Measurements from ENCODE around the gene FAM120A. TPM values are rescaled to one million over a fixed set of nuclear protein-coding genes. Genes with fewer than 3 reads are reported as not detected.

The FAM120A gene
- total RNA-seq, 1 donor from 2014 or later, result 107 TPM

DNA sequence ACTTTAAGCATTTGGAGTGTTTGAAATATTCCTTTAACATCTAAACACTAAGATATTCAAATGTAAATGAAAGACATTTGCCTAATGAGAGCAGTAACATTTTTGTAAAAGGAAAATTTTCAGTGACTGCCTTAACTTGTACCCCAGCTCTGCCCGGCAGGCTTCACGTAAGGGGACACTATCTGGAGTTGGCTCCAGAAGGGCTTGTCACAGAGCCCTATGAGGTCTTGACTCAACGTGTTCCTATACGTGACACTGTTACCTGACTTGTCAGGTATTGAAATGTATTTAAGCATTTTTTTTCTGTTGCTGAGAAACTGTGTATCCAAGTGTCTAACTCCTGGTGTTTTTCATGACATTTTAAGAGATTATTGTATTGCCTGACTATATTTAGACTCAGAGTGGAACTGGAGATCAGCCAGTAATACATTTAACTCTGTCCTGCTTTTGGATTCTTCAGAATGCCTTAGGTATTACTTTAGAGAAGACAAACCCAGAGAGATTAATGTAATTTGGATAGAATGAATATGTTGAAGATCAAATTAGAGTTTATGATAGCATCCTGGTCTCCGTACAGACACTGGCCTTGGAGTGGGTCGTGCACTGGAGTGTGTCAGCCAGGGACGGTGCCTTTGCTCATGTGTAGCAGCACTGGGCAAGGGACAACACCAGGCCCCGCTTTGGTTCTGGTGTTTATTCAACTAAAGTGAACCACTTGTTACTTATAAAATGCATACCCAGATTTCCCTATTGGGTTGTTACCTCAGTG is 90.3 kb downstream of the FAM120A start:
- H3K4me1 Mint-ChIP-seq, result no peaks in the 10 kb centered on the region
- H3K36me3 Mint-ChIP-seq (ENCODE audit: low read depth), result peaks cover 75% of the 10 kb centered on the region
- H3K4me3 Mint-ChIP-seq, result no peak overlapping the region
- H3K9me3 Mint-ChIP-seq, result no peaks in the 10 kb centered on the region
- no peaks in the 10 kb centered on the region for H3K27me3 Mint-ChIP-seq
- intact Hi-C loops (cut with micrococcal nuclease), result no loop called here
- TF ChIP-seq, protein P1, sequence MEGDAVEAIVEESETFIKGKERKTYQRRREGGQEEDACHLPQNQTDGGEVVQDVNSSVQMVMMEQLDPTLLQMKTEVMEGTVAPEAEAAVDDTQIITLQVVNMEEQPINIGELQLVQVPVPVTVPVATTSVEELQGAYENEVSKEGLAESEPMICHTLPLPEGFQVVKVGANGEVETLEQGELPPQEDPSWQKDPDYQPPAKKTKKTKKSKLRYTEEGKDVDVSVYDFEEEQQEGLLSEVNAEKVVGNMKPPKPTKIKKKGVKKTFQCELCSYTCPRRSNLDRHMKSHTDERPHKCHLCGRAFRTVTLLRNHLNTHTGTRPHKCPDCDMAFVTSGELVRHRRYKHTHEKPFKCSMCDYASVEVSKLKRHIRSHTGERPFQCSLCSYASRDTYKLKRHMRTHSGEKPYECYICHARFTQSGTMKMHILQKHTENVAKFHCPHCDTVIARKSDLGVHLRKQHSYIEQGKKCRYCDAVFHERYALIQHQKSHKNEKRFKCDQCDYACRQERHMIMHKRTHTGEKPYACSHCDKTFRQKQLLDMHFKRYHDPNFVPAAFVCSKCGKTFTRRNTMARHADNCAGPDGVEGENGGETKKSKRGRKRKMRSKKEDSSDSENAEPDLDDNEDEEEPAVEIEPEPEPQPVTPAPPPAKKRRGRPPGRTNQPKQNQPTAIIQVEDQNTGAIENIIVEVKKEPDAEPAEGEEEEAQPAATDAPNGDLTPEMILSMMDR (IDR thresholded peaks at IDR 0.05), result no peak
- ChIA-PET CTCF (no interaction called here), POLR2A (no interaction called here)
- ATAC-seq (ENCODE audit: low read depth) (no peak), DNase-seq (no peak)
- no peak overlapping the region for H3K27ac Mint-ChIP-seq

DNA sequence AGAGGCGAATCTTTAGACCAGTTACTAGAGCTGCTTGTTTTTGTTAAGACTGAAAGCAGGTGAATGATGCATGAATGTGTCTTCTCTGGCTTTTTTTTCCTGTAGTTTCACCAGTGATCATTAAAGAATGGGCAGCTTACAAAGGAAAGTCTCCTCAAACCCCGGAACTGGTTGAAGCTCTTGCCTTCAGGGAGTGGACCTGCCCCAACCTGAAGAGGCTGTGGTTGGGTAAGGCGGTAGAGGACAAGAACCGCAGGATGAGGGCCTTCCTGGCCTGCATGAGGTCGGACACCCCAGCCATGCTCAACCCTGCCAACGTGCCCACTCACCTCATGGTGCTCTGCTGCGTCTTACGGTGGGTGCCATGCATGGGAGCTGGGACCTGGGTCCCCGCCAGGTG is 91.6 kb downstream of the FAM120A start:
- intact Hi-C loops (cut with micrococcal nuclease), result no loop called here
- no peaks in the 10 kb centered on the region for H3K9me3 Mint-ChIP-seq
- H3K4me3 Mint-ChIP-seq, result no peak overlapping the region
- TF ChIP-seq, protein P1 (IDR thresholded peaks at IDR 0.05), result no peak
- DNase-seq (no peak), ATAC-seq (ENCODE audit: low read depth) (no peak)
- H3K27ac Mint-ChIP-seq, result no peak overlapping the region
- no peaks in the 10 kb centered on the region for H3K4me1 Mint-ChIP-seq
- no peaks in the 10 kb centered on the region for H3K27me3 Mint-ChIP-seq
- POLR2A ChIA-PET, result no interaction called here
- H3K36me3 Mint-ChIP-seq (ENCODE audit: low read depth), result peaks cover 75% of the 10 kb centered on the region
- CTCF ChIA-PET, result no interaction called here

DNA sequence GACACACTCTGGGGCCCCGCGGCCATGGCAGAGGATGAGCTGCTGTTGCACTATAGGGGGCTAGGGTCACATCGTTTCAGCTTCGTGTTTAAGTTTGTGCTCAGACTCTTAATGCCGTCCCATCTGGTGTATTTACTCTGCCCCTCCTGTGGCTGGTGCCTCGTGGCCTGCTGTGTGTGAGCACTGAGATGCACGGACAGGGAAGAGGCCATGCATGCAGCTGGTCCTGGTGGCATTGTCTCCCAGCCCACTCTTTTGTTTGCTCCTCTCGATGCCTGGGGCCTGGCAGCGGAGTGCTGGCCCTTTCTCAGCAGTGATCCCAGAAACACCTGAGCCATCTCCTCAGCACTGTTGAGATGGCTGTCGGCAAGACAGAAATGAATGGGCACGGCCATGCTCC is 94.9 kb downstream of the FAM120A start:
- Mint-ChIP-seq H3K27me3 (no peaks in the 10 kb centered on the region), H3K4me1 (no peaks in the 10 kb centered on the region), H3K27ac (no peak overlapping the region), H3K9me3 (no peaks in the 10 kb centered on the region), H3K4me3 (no peak overlapping the region), H3K36me3 (ENCODE audit: low read depth) (peaks cover 78% of the 10 kb centered on the region)
- TF ChIP-seq, protein P1 (IDR thresholded peaks at IDR 0.05), result no peak
- DNase-seq (no peak), ATAC-seq (ENCODE audit: low read depth) (no peak)
- ChIA-PET CTCF (no interaction called here), POLR2A (no interaction called here)
- intact Hi-C loops (cut with micrococcal nuclease), result no loop called here

DNA sequence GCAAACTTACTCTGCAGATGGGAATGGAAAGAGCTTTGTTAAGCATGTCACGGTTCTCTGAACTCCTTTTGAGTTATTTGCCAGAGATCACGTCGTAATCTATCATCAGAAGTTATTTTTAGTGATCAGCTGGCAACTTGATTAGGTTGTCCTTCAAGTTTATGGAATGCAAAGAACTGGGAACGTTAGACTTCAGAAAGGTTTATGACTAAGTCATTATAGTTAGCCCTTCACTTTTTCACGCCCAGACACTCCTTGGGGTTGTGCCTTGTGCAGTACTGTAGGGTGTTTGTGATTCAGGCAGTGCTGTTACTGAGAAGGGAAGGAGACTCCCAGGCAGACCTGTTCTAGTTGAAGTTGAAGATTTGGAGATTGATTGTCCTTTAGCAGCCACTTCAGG is 98.1 kb downstream of the FAM120A start:
- DNase-seq (no peak), ATAC-seq (ENCODE audit: low read depth) (no peak)
- Mint-ChIP-seq H3K27me3 (no peaks in the 10 kb centered on the region), H3K4me1 (no peaks in the 10 kb centered on the region), H3K9me3 (no peaks in the 10 kb centered on the region), H3K4me3 (no peak overlapping the region), H3K36me3 (ENCODE audit: low read depth) (peaks cover 81% of the 10 kb centered on the region), H3K27ac (no peak overlapping the region)
- intact Hi-C loops (cut with micrococcal nuclease), result no loop called here
- CTCF ChIA-PET, result interaction anchor here (0.9 to 1.4 kb wide), 2 partner anchors 17 to 238 kb away, joined by 3 to 6 read pairs; no protein-coding TSS in a partner anchor
- POLR2A ChIA-PET, result no interaction called here
- TF ChIP-seq, protein P1 (IDR thresholded peaks at IDR 0.05), result no peak

DNA sequence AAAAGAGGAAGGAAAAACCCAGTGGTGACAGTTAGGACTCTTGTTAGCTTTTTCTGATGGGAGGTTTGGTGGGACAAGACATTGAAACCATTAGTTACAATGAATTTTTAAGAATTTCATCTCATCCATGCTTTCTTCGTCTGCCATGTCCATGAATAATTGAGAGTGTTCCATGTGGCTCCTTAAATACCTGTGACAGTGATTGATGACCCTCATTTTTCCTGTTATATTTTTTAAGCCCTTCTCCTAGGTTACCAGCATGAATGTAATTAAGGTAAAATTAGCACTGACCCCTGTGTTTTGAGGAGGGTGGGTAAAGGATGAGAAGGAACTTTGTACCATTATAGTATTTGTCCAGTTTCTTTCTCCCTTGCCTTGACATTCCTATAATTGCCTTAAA is 101.4 kb downstream of the FAM120A start:
- ChIA-PET POLR2A (no interaction called here), CTCF (no interaction called here)
- no peak overlapping the region for H3K4me3 Mint-ChIP-seq
- TF ChIP-seq, protein P1 (IDR thresholded peaks at IDR 0.05), result no peak
- no peaks in the 10 kb centered on the region for H3K9me3 Mint-ChIP-seq
- no peak for ATAC-seq (ENCODE audit: low read depth)
- intact Hi-C loops (cut with micrococcal nuclease), result no loop called here
- H3K4me1 Mint-ChIP-seq, result no peaks in the 10 kb centered on the region
- no peaks in the 10 kb centered on the region for H3K27me3 Mint-ChIP-seq
- no peak for DNase-seq
- H3K36me3 Mint-ChIP-seq (ENCODE audit: low read depth), result peaks cover 86% of the 10 kb centered on the region
- H3K27ac Mint-ChIP-seq, result no peak overlapping the region
